GM12865 (cell line): ENCODE results near the gene ATP2B3.

Experiments used
- DNase-seq: peaks from one replicate; pipeline ENCODE4 v3.0.0; 2010; ENCODE audit warnings: low read depth
- H3K4me3 ChIP-seq: 2 replicates; pipeline ENCODE4 v1.5.1; 2011; ENCODE audit warnings: mild to moderate bottlenecking, low read depth, low read length, control low read depth
- TF ChIP-seq, protein P1 (sequence below): IDR thresholded peaks from 2 replicates; pipeline ENCODE4 v1.5.1; 2011; ENCODE audit warnings: low read length, control low read depth, low read depth, inconsistent platforms; ENCODE audit not compliant: insufficient read depth; ENCODE audit errors: missing control alignments

Gene ATP2B3

DNA sequence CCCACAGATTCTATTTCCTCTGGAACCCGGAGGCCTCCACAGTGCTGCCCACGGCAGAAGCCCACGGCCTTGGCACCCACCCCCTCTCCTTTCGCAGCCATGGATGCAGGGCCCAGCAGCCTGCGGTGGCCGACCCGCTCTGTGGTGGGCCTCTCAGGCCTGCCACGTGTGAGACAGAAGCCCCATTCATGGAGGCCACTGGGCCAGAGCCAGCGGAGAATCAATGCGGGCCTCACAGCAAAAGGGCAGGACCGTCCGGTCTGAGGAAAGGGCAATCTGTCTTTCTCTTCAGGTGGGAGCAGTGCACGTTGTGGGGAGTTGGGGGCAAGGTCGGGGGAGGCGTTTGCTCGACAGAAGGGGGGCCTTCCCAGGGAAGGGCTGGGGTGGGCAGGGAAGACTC lies 38.7 kb upstream of the ATP2B3 start:
- TF ChIP-seq, protein P1, sequence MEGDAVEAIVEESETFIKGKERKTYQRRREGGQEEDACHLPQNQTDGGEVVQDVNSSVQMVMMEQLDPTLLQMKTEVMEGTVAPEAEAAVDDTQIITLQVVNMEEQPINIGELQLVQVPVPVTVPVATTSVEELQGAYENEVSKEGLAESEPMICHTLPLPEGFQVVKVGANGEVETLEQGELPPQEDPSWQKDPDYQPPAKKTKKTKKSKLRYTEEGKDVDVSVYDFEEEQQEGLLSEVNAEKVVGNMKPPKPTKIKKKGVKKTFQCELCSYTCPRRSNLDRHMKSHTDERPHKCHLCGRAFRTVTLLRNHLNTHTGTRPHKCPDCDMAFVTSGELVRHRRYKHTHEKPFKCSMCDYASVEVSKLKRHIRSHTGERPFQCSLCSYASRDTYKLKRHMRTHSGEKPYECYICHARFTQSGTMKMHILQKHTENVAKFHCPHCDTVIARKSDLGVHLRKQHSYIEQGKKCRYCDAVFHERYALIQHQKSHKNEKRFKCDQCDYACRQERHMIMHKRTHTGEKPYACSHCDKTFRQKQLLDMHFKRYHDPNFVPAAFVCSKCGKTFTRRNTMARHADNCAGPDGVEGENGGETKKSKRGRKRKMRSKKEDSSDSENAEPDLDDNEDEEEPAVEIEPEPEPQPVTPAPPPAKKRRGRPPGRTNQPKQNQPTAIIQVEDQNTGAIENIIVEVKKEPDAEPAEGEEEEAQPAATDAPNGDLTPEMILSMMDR: no peak
- no peak for DNase-seq
- no peak overlapping the region for H3K4me3 ChIP-seq

GRCh38 chrX:153481043-153481442 lies 36.4 kb upstream of the ATP2B3 start:
- no peak overlapping the region for H3K4me3 ChIP-seq
- TF ChIP-seq, protein P1: no peak

DNA sequence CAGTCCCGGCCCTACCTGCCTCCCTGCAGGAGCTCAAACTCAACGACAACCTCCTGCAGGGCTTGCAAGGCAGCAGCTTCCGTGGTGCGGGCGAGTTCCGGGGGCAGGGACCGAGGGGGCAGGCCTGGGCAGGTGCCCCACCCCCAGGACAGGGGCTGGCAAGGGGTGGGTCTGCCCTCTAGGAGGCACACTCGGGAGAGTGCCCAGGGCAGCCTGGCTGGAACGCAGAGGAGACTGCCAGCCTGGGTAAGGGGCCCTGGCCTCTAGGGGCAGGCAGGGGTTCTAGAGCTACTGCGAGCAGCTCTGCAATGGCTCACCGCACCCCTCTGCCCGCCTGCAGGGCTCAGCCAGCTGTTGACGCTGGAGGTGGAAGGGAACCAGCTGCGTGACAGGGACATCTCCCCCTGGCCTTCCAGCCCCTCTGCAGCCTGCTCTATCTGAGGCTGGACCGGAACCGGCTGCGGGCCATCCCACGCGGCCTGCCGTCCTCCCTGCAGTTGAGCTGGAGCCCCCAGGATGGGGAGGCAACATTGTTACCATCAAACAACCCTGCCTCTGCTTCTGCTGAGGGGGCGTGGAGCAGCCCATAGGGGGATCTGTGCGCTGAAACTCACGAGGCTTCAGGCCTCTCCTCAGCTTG lies 34.9 kb upstream of the ATP2B3 start:
- no peak overlapping the region for H3K4me3 ChIP-seq
- TF ChIP-seq, protein P1: no peak
- DNase-seq: no peak

More at GRCh38 chrX:153481043-153481442, 36.4 kb upstream of the ATP2B3 start:
- DNase-seq: no peak

GRCh38 chrX:153485396-153486080 lies 31.9 kb upstream of the ATP2B3 start:
- H3K4me3 ChIP-seq: no peak overlapping the region

GRCh38 chrX:153486171-153486570 lies 31.3 kb upstream of the ATP2B3 start:
- H3K4me3 ChIP-seq: no peak overlapping the region
- DNase-seq: no peak
- TF ChIP-seq, protein P1: no peak

More at GRCh38 chrX:153485396-153486080, 31.9 kb upstream of the ATP2B3 start:
- no peak for DNase-seq
- TF ChIP-seq, protein P1: no peak

DNA sequence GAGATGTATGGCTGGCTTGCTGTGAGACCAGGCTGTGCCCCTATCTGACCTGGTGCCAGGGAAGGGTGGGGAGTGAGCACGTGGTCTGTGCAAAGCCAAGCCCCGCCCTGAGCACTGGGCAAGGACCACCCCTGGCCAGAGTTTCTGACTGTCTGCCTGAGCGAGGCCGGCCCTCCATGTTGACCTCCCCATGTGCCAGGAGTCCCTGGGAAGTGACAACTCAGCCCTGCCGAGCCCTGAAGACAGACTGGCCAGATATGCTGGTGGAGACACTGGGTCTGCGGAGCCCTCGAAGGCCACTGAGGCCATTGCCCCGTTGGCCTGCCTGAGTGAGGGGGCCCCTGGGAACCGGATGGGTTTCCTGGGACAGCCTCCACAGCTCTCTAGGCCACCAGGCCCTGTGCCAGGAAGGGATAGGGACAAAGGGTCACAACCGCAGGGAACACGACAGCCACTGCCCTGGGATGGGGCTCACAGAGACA lies 29.8 kb upstream of the ATP2B3 start:
- no peak overlapping the region for H3K4me3 ChIP-seq

More for the DNA sequence above, 29.8 kb upstream of the ATP2B3 start:
- no peak for DNase-seq
- TF ChIP-seq, protein P1: no peak
